MM.1S (cell line): Measurements from ENCODE around the gene CLIC5.

Experiments used
- DNase-seq: peaks from one replicate; pipeline ENCODE4 v3.0.0-alpha.2; 2015
- H2AFZ ChIP-seq: fragments of 300-600 bp; sonication (generic); 2 replicates; pipeline ENCODE4 v1.6.0; 2016; ENCODE audit warnings: antibody characterized with exemption, low read length
- H3F3A ChIP-seq: fragments of 300-600 bp; sonication (generic); 2 replicates; pipeline ENCODE4 v1.6.1; 2016; ENCODE audit warnings: mild to moderate bottlenecking, antibody characterized with exemption, low read length, moderate library complexity, mixed read lengths; ENCODE audit not compliant: insufficient read depth
- H3K27ac ChIP-seq: fragments of 300-600 bp; sonication (generic); 2 replicates; pipeline ENCODE4 v1.5.1; 2016; ENCODE audit warnings: mild to moderate bottlenecking, low read length
- H3K27me3 ChIP-seq: fragments of 300-600 bp; sonication (generic); replicated peaks from 2 replicates; pipeline ENCODE4 v1.6.0; 2016; ENCODE audit warnings: low read length; ENCODE audit not compliant: insufficient read depth
- H3K36me3 ChIP-seq: fragments of 300-600 bp; sonication (generic); replicated peaks from 2 replicates; pipeline ENCODE4 v1.6.1; 2016; ENCODE audit warnings: mild to moderate bottlenecking, low read length, mixed read lengths; ENCODE audit not compliant: insufficient read depth
- H3K4me1 ChIP-seq: fragments of 300-600 bp; sonication (generic); 2 replicates; pipeline ENCODE4 v1.6.1; 2016; ENCODE audit warnings: low read length, mixed read lengths
- H3K4me2 ChIP-seq: fragments of 300-600 bp; sonication (generic); 2 replicates; pipeline ENCODE4 v1.6.0; 2016; ENCODE audit warnings: low read depth, low read length
- H3K4me3 ChIP-seq: fragments of 300-600 bp; sonication (generic); 2 replicates; pipeline ENCODE4 v1.5.1; 2016; ENCODE audit warnings: low read length, mixed read lengths
- H3K79me2 ChIP-seq: fragments of 300-600 bp; sonication (generic); 2 replicates; pipeline ENCODE4 v1.6.1; 2016; ENCODE audit warnings: mixed run types, low read length, mixed read lengths
- H3K9ac ChIP-seq: fragments of 300-600 bp; sonication (generic); 2 replicates; pipeline ENCODE4 v1.6.1; 2016; ENCODE audit warnings: low read length, mixed read lengths
- H3K9me2 ChIP-seq: fragments of 300-600 bp; sonication (generic); replicated peaks from 2 replicates; pipeline ENCODE4 v1.6.1; 2016; ENCODE audit warnings: mild to moderate bottlenecking, low read length, mixed read lengths; ENCODE audit not compliant: insufficient read depth
- H3K9me3 ChIP-seq: fragments of 300-600 bp; sonication (generic); replicated peaks from 2 replicates; pipeline ENCODE4 v1.6.1; 2016; ENCODE audit warnings: mild to moderate bottlenecking, low read length, mixed read lengths; ENCODE audit not compliant: insufficient read depth
- H4K20me1 ChIP-seq: fragments of 300-600 bp; sonication (generic); 2 replicates; pipeline ENCODE4 v1.6.1; 2016; ENCODE audit warnings: mild to moderate bottlenecking, low read length, moderate library complexity, mixed read lengths; ENCODE audit not compliant: insufficient read depth
- EZH2 ChIP-seq: fragments of 300-600 bp; sonication (generic); optimal IDR thresholded peaks from 2 replicates; pipeline ENCODE3; 2017; ENCODE audit warnings: low read depth, mild to moderate bottlenecking, antibody characterized with exemption, low read length, mixed read lengths
- EZH2phosphoT487 ChIP-seq: fragments of 300-600 bp; sonication (generic); IDR thresholded peaks from 2 replicates; pipeline ENCODE4 v1.6.1; 2018; ENCODE audit warnings: antibody characterized with exemption, low read length
- TF ChIP-seq, protein P1 (sequence below): fragments of 300-600 bp; sonication (generic); IDR thresholded peaks from 2 replicates; pipeline ENCODE4 v1.5.1; 2016; ENCODE audit warnings: antibody characterized with exemption, low read length, mixed read lengths

The CLIC5 gene

DNA sequence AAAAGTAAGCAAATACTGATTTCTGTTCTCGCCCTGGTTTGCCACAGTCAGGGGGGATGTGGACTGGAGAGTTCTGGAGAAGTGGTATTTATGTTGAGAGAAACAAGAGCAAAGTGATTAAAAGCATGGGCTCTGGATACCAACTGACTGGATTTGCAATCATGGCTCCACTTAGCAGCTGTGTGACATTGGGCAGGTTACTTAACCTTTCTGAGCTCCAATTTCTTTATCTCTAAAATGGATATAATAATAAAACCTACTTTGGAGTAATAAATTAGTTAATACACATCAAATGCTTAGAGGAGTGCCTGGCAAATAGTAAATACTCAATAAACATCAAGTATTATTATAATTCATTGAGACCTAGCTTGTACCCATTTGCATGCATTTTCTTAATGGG is 111.7 kb downstream of the CLIC5 start:
- Histone ChIP-seq H3K79me2 (no peaks in the 10 kb centered on the region), H2AFZ (no peak overlapping the region), H3K4me3 (no peak overlapping the region), H3K27ac (no peak overlapping the region), H3K27me3 (no peaks in the 10 kb centered on the region), H4K20me1 (no peaks in the 10 kb centered on the region), H3K9ac (no peak overlapping the region), H3K4me1 (no peaks in the 10 kb centered on the region), H3K36me3 (no peaks in the 10 kb centered on the region), H3K9me2 (no peaks in the 10 kb centered on the region), H3K4me2 (no peak overlapping the region), H3K9me3 (no peaks in the 10 kb centered on the region), H3F3A (no peaks in the 10 kb centered on the region)
- DNase-seq, result no peak
- TF ChIP-seq, protein P1, sequence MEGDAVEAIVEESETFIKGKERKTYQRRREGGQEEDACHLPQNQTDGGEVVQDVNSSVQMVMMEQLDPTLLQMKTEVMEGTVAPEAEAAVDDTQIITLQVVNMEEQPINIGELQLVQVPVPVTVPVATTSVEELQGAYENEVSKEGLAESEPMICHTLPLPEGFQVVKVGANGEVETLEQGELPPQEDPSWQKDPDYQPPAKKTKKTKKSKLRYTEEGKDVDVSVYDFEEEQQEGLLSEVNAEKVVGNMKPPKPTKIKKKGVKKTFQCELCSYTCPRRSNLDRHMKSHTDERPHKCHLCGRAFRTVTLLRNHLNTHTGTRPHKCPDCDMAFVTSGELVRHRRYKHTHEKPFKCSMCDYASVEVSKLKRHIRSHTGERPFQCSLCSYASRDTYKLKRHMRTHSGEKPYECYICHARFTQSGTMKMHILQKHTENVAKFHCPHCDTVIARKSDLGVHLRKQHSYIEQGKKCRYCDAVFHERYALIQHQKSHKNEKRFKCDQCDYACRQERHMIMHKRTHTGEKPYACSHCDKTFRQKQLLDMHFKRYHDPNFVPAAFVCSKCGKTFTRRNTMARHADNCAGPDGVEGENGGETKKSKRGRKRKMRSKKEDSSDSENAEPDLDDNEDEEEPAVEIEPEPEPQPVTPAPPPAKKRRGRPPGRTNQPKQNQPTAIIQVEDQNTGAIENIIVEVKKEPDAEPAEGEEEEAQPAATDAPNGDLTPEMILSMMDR, result no peak
- no peak for TF ChIP-seq EZH2phosphoT487
- TF ChIP-seq EZH2, result no peak

DNA sequence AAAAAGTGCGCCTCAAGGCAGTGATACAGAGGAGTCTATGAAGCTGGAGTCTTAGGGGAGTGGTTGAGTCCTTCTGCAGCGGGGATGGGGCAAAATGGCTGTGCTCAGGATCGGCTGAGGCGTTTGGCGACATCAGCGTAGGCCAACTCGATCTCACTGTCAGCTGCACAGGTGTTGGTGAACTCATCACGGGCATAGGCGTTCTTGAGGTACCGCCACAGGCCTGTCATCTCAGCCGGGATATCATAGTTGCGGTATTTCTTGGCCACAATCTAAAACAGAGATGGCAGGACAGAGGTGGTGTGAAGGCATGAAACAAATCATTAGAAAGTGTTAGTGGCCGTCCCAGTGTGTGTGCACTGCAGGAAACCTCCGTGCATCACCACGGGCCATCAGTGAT is 112.7 kb downstream of the CLIC5 start:
- H3K79me2 ChIP-seq, result no peaks in the 10 kb centered on the region
- no peaks in the 10 kb centered on the region for H3K9me3 ChIP-seq
- no peaks in the 10 kb centered on the region for H3K4me1 ChIP-seq
- H3K9me2 ChIP-seq, result no peaks in the 10 kb centered on the region
- H3K36me3 ChIP-seq, result no peaks in the 10 kb centered on the region
- TF ChIP-seq EZH2 (no peak), EZH2phosphoT487 (no peak)
- TF ChIP-seq, protein P1, result no peak
- no peak overlapping the region for H2AFZ ChIP-seq
- no peak overlapping the region for H3K9ac ChIP-seq
- H3F3A ChIP-seq, result no peaks in the 10 kb centered on the region
- H3K27me3 ChIP-seq, result no peaks in the 10 kb centered on the region
- no peak overlapping the region for H3K4me2 ChIP-seq
- H4K20me1 ChIP-seq, result no peaks in the 10 kb centered on the region
- no peak overlapping the region for H3K4me3 ChIP-seq
- no peak for DNase-seq
- H3K27ac ChIP-seq, result no peak overlapping the region

DNA sequence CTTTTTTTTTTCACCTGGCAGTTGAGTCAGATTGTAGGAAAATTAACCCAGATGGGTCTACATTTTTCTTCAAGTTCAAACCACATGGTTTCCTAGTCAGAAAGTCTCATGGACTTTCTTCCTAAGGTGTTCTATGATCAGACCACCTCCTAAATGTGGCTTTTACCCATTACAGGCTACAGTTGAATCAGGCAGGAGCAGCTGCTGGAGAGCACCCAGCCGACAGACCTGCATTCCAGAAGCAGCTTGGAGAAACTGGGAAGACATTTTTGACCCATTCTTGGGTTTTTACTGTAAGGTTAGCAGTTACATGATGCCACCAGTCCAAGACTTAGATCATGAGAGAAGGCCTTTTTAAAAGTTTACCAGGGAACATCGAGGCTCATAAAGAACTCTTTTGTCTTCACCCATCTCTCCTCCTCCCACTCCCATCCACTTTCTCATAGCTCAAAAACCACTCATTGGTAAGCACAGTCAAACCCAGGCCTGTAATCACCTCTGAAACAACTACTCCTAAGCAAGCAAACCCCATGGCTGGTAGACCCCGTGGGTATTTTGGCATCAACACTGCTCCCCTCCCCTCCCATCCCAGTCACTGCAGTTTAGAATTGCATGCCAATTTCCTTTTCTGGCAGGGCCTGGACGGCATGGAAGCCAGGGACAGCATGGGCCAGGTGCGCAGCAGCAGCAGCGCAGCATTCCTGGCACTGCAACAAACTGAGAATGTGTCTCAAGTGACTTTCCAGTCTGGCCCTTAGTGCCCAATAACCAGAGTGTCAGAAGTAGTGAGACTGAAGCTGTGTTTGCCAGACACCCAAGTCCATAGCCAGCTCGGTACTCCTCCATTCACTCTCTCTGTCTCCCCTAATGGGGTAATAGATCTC is 113.7 kb downstream of the CLIC5 start:
- no peak overlapping the region for H3K27ac ChIP-seq

More for the DNA sequence above, 113.7 kb downstream of the CLIC5 start:
- Histone ChIP-seq H2AFZ (no peak overlapping the region), H3K9ac (no peak overlapping the region), H3K36me3 (no peaks in the 10 kb centered on the region), H3F3A (no peaks in the 10 kb centered on the region), H3K79me2 (no peaks in the 10 kb centered on the region), H3K9me2 (no peaks in the 10 kb centered on the region), H4K20me1 (no peaks in the 10 kb centered on the region), H3K27me3 (no peaks in the 10 kb centered on the region), H3K9me3 (no peaks in the 10 kb centered on the region), H3K4me2 (no peak overlapping the region), H3K4me1 (peaks cover 6% of the 10 kb centered on the region), H3K4me3 (no peak overlapping the region)
- no peak for DNase-seq
- TF ChIP-seq EZH2 (no peak), EZH2phosphoT487 (no peak)
- TF ChIP-seq, protein P1, result no peak
